NCI-H1417 treated with DMSO at 0.1 percent for 48 hours (cell line): ENCODE measurements around the gene RBM12.
"Not testable (repeated sequence)": the region's sequence is repeated elsewhere in the genome, so short reads cannot be mapped to it uniquely, and the experiment has no call there.

ENCODE experiments used
- DNase-seq: peaks from one replicate; lab custom pipeline; 2025; lab: John Stamatoyannopoulos, UW

Gene RBM12

DNA sequence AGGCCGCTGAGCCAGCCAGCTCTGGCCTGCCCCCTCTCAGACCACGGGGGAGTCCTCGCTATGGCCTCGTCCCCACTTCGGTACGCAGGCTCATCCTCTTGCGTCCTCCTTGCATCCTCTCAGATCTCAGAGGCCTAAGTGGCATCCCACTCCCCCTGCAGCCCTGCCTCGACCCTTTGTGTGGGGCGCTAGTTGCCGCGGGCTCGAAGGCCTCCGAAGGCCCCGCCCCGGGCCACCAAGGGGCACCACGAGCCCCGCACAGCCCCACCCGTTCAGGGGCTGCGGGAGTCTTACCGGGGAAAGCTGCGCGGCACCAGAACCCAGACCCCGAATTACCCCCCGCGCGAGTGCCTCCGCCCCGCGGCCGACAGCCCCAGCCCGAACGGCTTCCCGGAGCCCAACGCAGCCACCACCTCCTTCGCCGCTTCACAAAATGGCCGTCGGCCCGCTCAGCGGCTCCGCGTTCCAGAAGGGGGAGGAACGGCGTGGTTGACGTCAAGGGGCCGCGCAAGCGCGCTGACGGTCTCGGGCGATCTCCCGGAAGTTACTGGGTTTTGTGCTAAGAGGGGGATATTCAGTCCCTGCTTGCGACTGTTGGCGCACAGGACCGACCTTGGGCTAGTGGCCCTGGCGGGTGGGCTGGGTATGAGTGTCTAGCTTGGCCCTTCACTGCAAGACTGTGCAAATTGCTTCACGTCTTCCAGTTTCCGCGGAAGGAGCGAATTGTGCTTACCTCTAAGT is at the start of gene RBM12, which contains the start of gene CPNE1:
Gene RBM12, minus strand, starts transcription at position 435 of the 741 bp plus-strand sequence. CDS start 9,578 bp downstream, outside the sequence.
Gene CPNE1, minus strand, starts transcription at position 435 of the 741 bp plus-strand sequence. CDS start 31,977 bp downstream, outside the sequence.
- peak; percentile 69 for DNase-seq

DNA sequence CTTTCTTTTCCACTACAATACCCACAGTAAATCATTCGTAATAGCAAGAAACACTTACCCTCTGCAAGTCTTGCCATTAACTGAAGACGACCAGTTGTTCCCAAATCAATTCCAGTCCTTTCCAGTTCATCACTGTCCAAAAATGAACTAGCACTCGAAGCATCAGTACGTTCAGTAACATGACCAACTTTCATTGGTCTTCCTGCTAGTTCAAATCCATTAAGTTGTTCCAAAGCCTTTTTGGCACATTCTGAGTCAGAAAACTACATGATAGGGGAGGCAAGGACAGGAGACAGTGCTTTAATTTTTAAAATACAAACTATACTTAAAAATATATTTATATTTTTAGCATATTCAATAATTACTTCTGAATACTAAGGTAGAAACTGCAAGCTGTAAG is 49.4 kb upstream of the RBM12 start:
- no peak for DNase-seq

GRCh38 chr20:35713120-35713519 is 48.4 kb upstream of the RBM12 start:
- DNase-seq, result not testable (repeated sequence)

- no peak for DNase-seq
These were observed 47.0 kb upstream of the RBM12 start for GRCh38 chr20:35711588-35712209.

- no peak for DNase-seq
These were observed 46.3 kb upstream of the RBM12 start for GRCh38 chr20:35710884-35711587.

GRCh38 chr20:35710039-35710438 is 45.3 kb upstream of the RBM12 start:
- no peak for DNase-seq

- no peak for DNase-seq
These were observed 44.6 kb upstream of the RBM12 start for GRCh38 chr20:35709259-35709658.

- no peak for DNase-seq
These were observed 43.8 kb upstream of the RBM12 start for GRCh38 chr20:35708502-35708901.

GRCh38 chr20:35706591-35707529 is 42.2 kb upstream of the RBM12 start:
- not testable (repeated sequence) for DNase-seq

DNA sequence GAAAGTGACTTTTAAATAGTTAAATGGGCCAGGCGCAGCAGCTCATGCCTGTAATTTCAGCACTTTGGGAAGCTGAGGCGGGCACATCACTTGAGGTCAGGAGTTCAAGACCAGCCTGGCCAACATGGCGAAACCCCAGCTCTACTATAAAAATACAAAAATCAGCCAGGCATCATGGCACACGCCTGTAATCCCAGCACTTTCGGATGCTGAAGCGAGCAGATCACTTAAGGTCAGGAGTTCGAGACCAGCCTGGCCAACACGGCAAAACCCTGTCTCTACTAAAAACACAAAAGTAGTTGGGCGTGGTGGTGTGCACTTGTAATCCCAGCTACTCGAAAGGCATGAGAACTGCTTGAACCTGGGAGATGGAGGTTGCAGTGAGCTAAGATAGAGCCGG is 41.2 kb upstream of the RBM12 start:
- not testable (repeated sequence) for DNase-seq

GRCh38 chr20:35704514-35705261 is 40.0 kb upstream of the RBM12 start:
- DNase-seq, result no peak

DNA sequence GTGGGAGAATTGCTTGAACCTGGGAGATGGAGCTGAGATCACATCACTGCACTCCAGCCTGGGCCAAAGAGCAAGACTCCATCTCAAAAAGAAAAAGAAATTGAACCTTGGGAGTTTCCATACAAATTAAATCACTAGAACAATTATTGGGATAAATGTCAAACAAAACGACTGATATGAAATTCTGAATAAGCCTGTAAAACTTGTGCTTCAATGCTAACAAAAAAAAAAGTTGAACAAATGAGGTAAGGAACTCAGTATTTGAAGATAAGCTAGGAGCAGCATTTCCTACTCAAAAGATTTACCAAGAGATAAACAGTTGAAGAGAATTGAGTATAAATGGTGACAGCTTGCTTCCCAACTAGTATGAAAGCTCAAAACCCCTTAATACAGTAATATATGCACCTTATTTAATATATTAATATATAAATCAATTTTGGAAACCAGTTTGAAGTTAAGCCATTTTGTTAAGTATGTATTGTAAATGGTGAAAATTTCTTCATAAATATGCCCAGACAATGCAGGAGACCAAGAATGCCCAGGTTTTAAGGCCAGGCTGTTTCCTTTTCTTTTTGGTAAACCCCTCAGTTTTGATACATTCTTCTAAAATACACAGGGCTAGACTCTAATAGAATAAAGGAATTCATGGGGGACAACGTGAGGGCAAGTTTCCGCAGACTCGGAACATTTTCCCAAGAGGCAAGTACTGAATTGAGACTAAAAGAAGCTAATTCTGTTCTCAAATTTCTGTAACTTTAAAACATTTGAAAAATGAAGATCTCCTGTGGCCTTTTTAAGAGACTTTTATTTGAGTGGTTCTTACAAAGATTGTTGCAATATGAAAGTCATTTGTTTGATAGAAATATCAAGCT is 38.4 kb upstream of the RBM12 start:
- DNase-seq, result no peak

DNA sequence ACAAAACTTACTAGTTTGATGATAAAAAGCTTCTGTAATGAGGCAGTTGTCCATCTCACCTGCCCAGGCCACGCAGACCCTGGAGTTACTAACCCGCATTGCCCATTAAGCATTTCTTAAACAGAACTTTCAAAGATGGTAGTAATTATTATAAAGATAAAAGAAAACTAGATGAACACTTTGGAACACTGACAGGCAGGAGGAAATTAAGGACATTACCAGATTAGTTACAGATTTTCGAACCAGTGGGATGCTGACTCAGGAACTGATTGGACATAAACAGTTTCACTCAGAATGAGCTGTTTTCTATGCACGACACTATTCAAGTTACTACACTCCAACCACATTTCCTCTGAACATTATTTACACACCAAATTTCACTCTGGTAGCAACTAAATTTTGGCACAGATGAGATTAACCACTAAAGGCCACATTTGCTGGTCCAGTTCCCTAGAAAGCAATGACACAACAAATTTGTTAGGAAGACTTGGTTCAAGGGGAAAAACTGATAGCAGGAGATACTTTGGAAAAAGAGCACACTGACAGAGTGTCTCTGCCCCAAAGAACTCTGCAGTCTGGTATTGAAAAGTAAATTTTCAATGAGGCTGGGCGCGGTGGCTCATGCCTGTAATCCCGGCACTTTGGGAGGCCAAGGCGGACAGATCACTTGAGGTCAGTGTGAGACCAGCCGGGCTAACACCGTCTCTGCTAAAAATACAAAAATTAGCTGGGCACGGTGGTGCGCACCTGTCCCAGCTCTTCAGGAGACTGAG is 37.5 kb upstream of the RBM12 start:
- DNase-seq, result no peak

GRCh38 chr20:35700625-35701148 is 36.0 kb upstream of the RBM12 start:
- no peak for DNase-seq

DNA sequence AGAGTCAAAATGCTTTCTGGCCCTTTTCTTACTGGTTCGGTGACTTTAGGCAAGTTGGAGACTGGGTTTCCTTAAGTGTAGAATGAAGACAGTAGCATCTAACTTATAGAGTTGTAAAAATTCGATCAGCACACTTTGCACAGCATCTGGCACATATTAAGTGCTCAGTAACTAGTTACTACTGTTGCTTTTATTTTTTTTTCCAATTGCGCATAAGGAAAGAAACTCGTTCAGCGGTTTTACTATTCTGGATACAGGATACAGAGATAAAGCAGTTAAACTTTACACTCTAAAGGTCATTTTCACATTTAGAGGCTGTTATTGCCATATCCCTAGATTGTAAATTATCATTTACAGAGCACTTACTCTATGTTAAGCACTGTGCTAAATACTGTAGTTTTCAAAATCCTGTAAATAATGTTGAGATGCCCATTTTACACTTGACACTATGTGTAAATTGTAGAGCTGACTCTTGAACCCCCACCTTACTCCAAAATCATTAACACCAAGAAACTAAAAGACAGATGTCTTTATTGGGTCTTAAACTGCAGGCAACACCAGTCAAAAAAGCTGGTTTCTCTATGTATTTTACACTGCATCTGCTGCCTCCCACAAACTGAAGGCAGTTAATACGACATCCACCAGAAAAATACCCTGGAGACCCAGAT is 35.4 kb upstream of the RBM12 start:
- no peak for DNase-seq

GRCh38 chr20:35699127-35699956 is 34.6 kb upstream of the RBM12 start, which contains the start of the genes NFS1 and ROMO1:
NFS1 (minus strand) TSS chr20:35699352; CDS start chr20:35699288, 64 bp downstream.
ROMO1 (plus strand) TSS chr20:35699405; CDS start chr20:35699633, 228 bp downstream.
- DNase-seq, result no peak
